A673 (cell line): Measurements from ENCODE around the gene TRIM26.

Experiments used
- EZH2 ChIP-seq: fragments of 200-600 bp; sonication (generic); IDR thresholded peaks from 2 replicates; pipeline ENCODE4 v1.6.1; 2017; ENCODE audit warnings: borderline replicate concordance, low read depth, mild to moderate bottlenecking, mixed read lengths, antibody characterized with exemption, low read length; ENCODE audit not compliant: poor library complexity, severe bottlenecking
- TF ChIP-seq, protein P1 (sequence below): fragments of 300-800, 200-600 bp; sonication (generic); conservative IDR thresholded peaks from 2 replicates; pipeline ENCODE4 v1.5.1; 2017; ENCODE audit warnings: low read depth, mild to moderate bottlenecking, antibody characterized with exemption, low read length, moderate library complexity, mixed read lengths

DNA sequence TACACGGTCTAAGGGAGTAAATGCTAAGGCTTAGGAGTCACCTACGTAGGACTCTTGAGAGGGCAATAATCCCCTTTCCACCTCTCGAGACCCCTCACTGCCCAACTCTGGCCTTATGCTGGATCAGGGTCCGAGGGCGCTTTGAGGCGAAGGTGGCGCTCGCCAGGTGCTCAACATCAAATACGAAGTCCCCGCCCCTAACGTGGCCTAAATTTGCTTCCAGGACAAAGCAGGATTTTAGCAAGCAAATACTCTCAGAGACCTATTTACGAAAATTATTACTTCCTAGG lies 406 bp upstream of the TRIM26 start:
- TF ChIP-seq, protein P1, sequence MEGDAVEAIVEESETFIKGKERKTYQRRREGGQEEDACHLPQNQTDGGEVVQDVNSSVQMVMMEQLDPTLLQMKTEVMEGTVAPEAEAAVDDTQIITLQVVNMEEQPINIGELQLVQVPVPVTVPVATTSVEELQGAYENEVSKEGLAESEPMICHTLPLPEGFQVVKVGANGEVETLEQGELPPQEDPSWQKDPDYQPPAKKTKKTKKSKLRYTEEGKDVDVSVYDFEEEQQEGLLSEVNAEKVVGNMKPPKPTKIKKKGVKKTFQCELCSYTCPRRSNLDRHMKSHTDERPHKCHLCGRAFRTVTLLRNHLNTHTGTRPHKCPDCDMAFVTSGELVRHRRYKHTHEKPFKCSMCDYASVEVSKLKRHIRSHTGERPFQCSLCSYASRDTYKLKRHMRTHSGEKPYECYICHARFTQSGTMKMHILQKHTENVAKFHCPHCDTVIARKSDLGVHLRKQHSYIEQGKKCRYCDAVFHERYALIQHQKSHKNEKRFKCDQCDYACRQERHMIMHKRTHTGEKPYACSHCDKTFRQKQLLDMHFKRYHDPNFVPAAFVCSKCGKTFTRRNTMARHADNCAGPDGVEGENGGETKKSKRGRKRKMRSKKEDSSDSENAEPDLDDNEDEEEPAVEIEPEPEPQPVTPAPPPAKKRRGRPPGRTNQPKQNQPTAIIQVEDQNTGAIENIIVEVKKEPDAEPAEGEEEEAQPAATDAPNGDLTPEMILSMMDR = no peak
- no peak for TF ChIP-seq EZH2
